Astrocyte of the hippocampus (primary cell): ENCODE measurements around the gene LRRC4B.
"Not testable (repeated sequence)": the region's sequence is repeated elsewhere in the genome, so short reads cannot be mapped to it uniquely, and the experiment has no call there.

Experiments used
- DNase-seq: peaks from one replicate; pipeline ENCODE4 v3.0.0; 2011; ENCODE audit warnings: low read depth, low spot score

The LRRC4B gene

GRCh38 chr19:50567882-50568727 lies at the start of gene LRRC4B:
LRRC4B (minus strand) TSS chr19:50568435; CDS start chr19:50548838, 19,597 bp downstream.
- DNase-seq, result peak; percentile 77

- DNase-seq, result not testable (repeated sequence)
These were observed 44.5 kb upstream of the LRRC4B start for GRCh38 chr19:50612504-50613404.

DNA sequence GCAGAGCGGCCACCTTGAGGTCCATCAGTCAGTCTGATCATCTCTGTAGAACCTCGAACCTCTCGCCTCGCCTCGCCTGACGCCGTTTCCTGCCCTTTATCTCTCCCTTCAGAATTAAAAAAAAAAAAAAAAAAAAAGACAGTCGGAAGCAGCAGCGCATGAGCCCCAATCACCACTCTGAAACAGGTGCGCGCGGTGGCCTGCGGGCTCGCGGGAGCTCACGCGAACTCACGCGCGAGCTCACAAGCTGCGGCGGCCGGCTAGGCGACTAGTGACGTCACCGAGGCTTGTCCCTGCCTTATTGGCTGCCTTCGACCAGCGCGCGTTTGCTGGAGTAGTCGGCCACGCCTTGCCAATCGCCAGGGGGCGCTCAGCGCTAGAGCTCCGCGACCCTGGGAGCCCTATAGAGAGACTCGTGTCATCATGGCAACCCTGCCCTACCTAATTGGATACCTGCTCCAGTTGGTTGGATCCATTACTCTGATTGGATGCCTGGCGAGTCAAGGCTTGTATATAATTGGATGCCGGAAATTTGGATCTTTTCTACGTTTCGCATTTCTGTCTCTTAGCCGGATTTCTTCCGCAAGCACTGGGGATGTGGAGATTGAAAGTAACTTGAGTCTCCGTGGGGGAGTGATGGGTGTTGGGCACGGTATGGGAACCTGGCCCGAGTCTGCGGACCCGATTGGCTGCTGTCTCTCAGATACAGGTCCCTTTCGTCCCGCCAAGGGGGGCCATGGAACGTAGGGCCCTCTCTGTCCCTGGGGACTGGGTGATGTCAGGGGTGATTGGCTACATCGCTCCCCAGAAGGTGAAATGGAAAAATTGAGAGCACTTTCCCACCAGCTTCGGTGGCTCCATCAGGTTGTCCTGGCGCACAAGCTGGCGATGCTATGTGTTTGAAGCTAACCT lies 39.9 kb upstream of the LRRC4B start:
- peak; percentile 77 for DNase-seq

GRCh38 chr19:50607388-50607787 lies 39.2 kb upstream of the LRRC4B start:
- DNase-seq, result no peak

- DNase-seq, result not testable (repeated sequence)
These were observed 38.0 kb upstream of the LRRC4B start for GRCh38 chr19:50606059-50606836.

- DNase-seq, result not testable (repeated sequence)
These were observed 36.2 kb upstream of the LRRC4B start for GRCh38 chr19:50604264-50605073.

DNA sequence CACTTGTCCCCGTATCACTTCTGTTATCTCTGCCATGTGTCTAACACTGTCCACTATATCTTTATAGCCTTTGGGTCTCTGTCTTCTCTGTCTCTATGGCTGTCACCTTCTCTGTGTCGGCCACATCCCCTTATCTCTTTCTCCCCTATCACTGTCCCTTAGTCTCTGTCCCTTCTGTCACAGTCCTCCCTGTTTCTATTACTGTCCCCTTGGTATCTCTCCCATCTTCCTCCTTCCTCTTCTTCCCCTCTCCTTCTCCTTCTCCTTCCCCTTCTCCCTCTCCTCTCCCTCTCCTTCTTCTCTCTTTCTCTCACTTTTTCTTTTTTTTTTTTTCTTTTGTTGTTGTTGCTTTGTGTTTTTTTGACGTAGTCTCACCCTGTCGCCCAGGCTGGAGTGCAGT lies 34.7 kb upstream of the LRRC4B start:
- DNase-seq, result no peak

- DNase-seq, result no peak
These were observed 34.3 kb upstream of the LRRC4B start for GRCh38 chr19:50602496-50602895.

DNA sequence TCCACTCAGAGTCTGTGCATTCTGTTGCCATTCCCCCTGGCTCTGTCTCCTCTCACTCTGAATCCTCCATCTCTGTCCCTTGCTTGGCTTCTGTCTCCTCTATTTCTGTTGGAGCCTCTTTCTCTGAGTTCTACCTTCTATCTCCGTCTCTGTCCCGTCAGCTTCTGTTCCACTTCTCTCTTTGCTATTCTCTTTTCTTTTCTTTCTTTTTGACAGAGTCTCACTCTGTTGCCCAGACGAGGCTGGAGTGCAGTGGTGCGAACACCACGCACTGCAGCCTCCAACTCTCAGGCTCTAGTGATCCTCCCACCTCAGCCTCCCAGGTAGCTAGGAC lies 33.8 kb upstream of the LRRC4B start:
- DNase-seq, result no peak

GRCh38 chr19:50601407-50602088 lies 33.3 kb upstream of the LRRC4B start:
- DNase-seq, result no peak

DNA sequence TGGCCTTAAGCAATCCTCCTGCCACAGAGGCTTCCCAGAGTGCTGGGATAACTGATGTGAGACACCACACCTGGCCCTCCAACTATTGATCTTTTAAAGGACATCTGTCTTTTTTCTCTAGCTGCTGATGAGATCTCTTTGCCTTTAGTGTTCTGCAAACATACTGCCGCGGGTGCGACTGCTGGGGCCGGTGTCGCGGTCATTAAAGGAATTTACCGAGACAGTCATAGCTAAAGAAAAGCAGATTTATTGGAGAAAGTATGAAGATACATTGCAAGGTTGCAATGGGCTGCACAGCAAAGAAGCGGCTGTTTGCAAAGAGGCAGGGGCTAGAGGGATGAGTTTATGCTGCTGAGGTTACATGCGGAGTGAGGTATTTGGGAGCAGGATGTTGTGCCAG lies 31.2 kb upstream of the LRRC4B start:
- DNase-seq, result no peak

DNA sequence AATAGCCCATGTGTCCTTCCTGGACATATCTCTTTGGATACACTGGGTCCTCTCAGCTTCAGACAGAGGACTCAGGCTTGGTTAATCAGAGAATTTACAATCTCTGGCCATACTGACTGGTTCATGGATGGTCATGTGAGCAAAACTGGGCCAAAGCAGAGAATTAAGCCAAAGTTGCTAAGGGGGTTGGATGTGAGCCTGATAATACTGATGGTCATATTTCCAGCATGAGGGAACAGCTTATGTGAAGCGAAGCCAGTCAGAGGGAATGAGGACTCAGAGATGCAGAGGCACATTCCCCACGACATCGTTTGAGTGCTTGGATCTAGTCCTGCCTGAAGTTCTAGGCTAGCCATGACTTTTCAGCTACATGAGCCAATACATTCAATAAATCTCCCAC lies 22.0 kb upstream of the LRRC4B start:
- DNase-seq, result no peak

GRCh38 chr19:50581795-50582660 lies 13.8 kb upstream of the LRRC4B start:
- DNase-seq, result not testable (repeated sequence)

DNA sequence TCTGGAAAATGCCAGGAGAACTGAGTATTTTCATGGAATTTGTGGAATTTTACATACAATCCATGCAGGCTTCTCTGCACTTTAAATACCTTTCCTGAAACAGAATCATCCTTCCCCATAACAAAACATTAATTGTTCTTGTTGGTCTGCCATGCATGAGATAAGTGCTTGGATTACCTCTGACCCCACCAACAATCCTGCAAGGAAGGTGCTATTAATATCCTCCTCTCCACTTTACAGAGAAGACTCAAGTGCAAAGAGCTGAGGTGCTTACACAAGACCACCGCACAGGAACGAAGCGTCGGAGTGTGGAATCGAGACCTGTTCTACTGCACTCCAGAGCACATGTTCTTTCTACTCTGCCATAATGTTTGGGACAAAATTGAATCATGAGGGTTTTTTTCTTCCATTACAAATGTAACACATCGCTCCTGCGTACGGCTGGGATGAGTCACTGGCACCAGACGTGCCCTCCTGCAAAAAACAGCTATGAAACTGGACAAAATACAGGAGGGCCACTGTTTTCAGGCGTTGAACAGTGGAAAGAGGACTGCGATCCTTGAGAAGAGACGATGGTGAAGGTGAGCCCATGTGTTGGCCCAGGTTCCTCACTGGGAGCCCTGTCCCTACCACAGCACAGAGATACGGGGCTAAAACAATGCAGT lies 12.9 kb upstream of the LRRC4B start:
- DNase-seq, result no peak

- DNase-seq, result no peak
These were observed 12.0 kb upstream of the LRRC4B start for GRCh38 chr19:50580240-50580639.

GRCh38 chr19:50576769-50577168 lies 8.5 kb upstream of the LRRC4B start:
- DNase-seq, result not testable (repeated sequence)

GRCh38 chr19:50573741-50574461 lies 5.7 kb upstream of the LRRC4B start:
- DNase-seq, result no peak
